CD14-positive monocyte (primary cell): ENCODE measurements around the gene POU3F1. TPM values are rescaled to one million over a fixed set of nuclear protein-coding genes. Genes with fewer than 3 reads are reported as not detected.

Experiments used
- DNase-seq, 3 donors: peaks; one replicate each; pipeline ENCODE4 v3.0.0-alpha.2; 2011 to 2022
- H2AFZ ChIP-seq: 2 replicates; pipeline ENCODE4 v1.6.0; 2012; ENCODE audit warnings: mild to moderate bottlenecking, low read depth, low read length, inconsistent platforms; ENCODE audit not compliant: insufficient read depth, poor library complexity, severe bottlenecking
- H3K27ac ChIP-seq, 2 donors: 1 replicate in 1 of 2; 2 replicates in 1 of 2; pipeline ENCODE4 v1.5.1; 2012 to 2013; ENCODE audit warnings: low read length in 2 of 2, control low read depth in 1 of 2, inconsistent platforms in 1 of 2, low read depth in 1 of 2, mild to moderate bottlenecking in 1 of 2
- H3K27me3 ChIP-seq, 2 donors: one replicate each; pipeline versions ENCODE4 v1.6.0 to v1.6.1; 2011 to 2013; ENCODE audit warnings: low read length in 2 of 2; ENCODE audit not compliant: control insufficient read depth in 2 of 2, insufficient read depth in 2 of 2
- H3K36me3 ChIP-seq, 2 donors: replicated peaks in 1 of 2; 1 replicate in 1 of 2; 2 replicates in 1 of 2; pipeline versions ENCODE4 v1.5.1 to v1.6.1; 2012 to 2013; ENCODE audit warnings: low read length in 2 of 2, control low read depth in 1 of 2, inconsistent platforms in 1 of 2, mild to moderate bottlenecking in 1 of 2; ENCODE audit not compliant: insufficient read depth in 2 of 2, control insufficient read depth in 1 of 2
- H3K4me1 ChIP-seq, 2 donors: 1 replicate in 1 of 2; 2 replicates in 1 of 2; pipeline versions ENCODE4 v1.5.1 to v1.6.1; 2012 to 2013; ENCODE audit warnings: low read length in 2 of 2, control low read depth in 1 of 2, inconsistent platforms in 1 of 2, mild to moderate bottlenecking in 1 of 2, moderate library complexity in 1 of 2; ENCODE audit not compliant: insufficient read depth in 2 of 2, control insufficient read depth in 1 of 2
- H3K4me2 ChIP-seq: replicated peaks from 2 replicates; pipeline ENCODE3; 2012; ENCODE audit warnings: low read length, moderate library complexity, mild to moderate bottlenecking; ENCODE audit not compliant: poor library complexity, severe bottlenecking; ENCODE audit errors: extremely low read depth
- H3K4me3 ChIP-seq, 3 experiments: fragments of 200-600 bp in 1 of 3; sonication (generic) in 1 of 3; replicated peaks in 1 of 3; 1 replicate in 2 of 3; 2 replicates in 1 of 3; pipeline ENCODE4 v1.5.1; 2011 to 2013; ENCODE audit warnings: low read length in 3 of 3, mild to moderate bottlenecking in 3 of 3, control low read depth in 2 of 3, low read depth in 2 of 3, inconsistent platforms in 1 of 3, moderate library complexity in 1 of 3
- H3K79me2 ChIP-seq: 2 replicates; pipeline ENCODE4 v1.6.0; 2012; ENCODE audit warnings: mild to moderate bottlenecking, control low read depth, inconsistent platforms, low read length, moderate library complexity; ENCODE audit not compliant: insufficient read depth
- H3K9ac ChIP-seq: 2 replicates; pipeline ENCODE4 v1.6.0; 2017; ENCODE audit warnings: low read length, mild to moderate bottlenecking; ENCODE audit not compliant: insufficient read depth, poor library complexity, severe bottlenecking
- H3K9me3 ChIP-seq, 2 donors: replicated peaks in 1 of 2; 1 replicate in 1 of 2; 2 replicates in 1 of 2; pipeline versions ENCODE4 v1.5.1 to v1.6.1; 2012 to 2013; ENCODE audit warnings: low read length in 2 of 2, control low read depth in 1 of 2; ENCODE audit not compliant: control insufficient read depth in 1 of 2, insufficient read depth in 1 of 2
- H4K20me1 ChIP-seq: 2 replicates; pipeline ENCODE4 v1.6.0; 2012; ENCODE audit warnings: mild to moderate bottlenecking, low read length, control low read depth, moderate library complexity; ENCODE audit not compliant: insufficient read depth
- H3K27ac Mint-ChIP-seq, 7 donors: one replicate each; pipeline ENCODE4 v1.8.0; 2020; ENCODE audit warnings: mild to moderate bottlenecking in 7 of 7, mixed read lengths in 7 of 7, moderate library complexity in 6 of 7, inconsistent platforms in 2 of 7
- H3K27me3 Mint-ChIP-seq, 3 donors: one replicate each; pipeline ENCODE4 v1.8.0; 2021 to 2022; ENCODE audit warnings: low read depth in 3 of 3, mild to moderate bottlenecking in 3 of 3, mixed read lengths in 3 of 3, moderate library complexity in 3 of 3, inconsistent platforms in 1 of 3
- H3K36me3 Mint-ChIP-seq, 2 donors: one replicate each; pipeline ENCODE4 v1.8.0; 2020; ENCODE audit warnings: mixed read lengths in 2 of 2, inconsistent platforms in 1 of 2, mild to moderate bottlenecking in 1 of 2
- H3K4me1 Mint-ChIP-seq: one replicate; pipeline ENCODE4 v1.8.0; 2020; ENCODE audit warnings: mild to moderate bottlenecking, mixed read lengths
- H3K4me3 Mint-ChIP-seq, 2 donors: one replicate each; pipeline ENCODE4 v1.8.0; 2020; ENCODE audit warnings: mild to moderate bottlenecking in 2 of 2, mixed read lengths in 2 of 2, moderate library complexity in 1 of 2
- H3K9me3 Mint-ChIP-seq, 7 donors: one replicate each; pipeline ENCODE4 v1.8.0; 2020 to 2022; ENCODE audit warnings: mixed read lengths in 7 of 7, mild to moderate bottlenecking in 6 of 7, moderate library complexity in 6 of 7, inconsistent platforms in 2 of 7
- WGBS: methylation state at CpG from one replicate; pipeline ENCODE4 v1.1.5; 2013; ENCODE audit warnings: missing lambda C conversion rate; ENCODE audit not compliant: insufficient coverage; 5-methylcytosine and 5-hydroxymethylcytosine counted together
- intact Hi-C, 2 donors: fragments of 100-400 bp; cut with micrococcal nuclease; formaldehyde crosslinking; loops; one replicate each; pipeline versions ENCODE4 v1.15.0 to v1.15.1; 2023
- polyA plus RNA-seq, 3 donors: library from polyadenylated mRNA; depleted of rRNA in 1 of 3; unstranded in 2 of 3; stranded (reverse) in 1 of 3; fragments of 300-500 nt in 2 of 3; fragments of >200 nt in 1 of 3; fragmentation: Illumina TruSeq in 2 of 3; gene quantifications; 1 replicate in 2 of 3; 2 replicates in 1 of 3; pipeline ENCODE4 v1.2.3, GENCODE V29; 2012 to 2021
- TF ChIP-seq, protein P1 (sequence below): fragments of 200-600 bp; IDR thresholded peaks from one replicate; pipeline ENCODE4 v1.8.0; 2022; ENCODE audit warnings: antibody characterized with exemption, mild to moderate bottlenecking

Gene POU3F1
- polyA plus RNA-seq, 3 donors, result not detected

DNA sequence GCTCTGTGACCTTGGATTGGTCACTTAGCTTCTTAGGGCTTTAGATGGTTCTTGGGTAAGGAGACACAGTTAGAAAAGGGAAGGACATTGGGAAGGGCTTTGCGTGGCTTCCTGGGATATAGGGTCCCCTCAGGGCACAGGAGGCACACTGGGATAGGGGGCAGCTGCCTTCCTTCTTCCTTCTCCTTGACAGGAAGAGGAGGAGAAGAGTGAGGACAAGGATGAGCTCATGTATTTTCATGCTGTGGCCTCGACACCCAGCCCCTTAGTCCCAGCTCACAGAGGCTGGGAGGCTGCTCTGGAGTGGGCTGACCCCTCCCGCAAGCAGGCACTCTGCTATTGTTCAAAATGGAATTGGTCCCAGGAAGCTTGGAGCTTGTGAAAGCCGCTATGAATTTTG, 45.7 kb upstream of the POU3F1 start:
- Histone ChIP-seq H3K9ac (no peak overlapping the region), H2AFZ (no peak overlapping the region), H3K4me3 (no peak overlapping the region), H3K79me2 (no peaks in the 10 kb centered on the region), H4K20me1 (no peaks in the 10 kb centered on the region), H3K36me3 (no peaks in the 10 kb centered on the region), H3K4me1 (no peaks in the 10 kb centered on the region), H3K9me3 (no peaks in the 10 kb centered on the region), H3K27ac (no peak overlapping the region), H3K27me3 (peaks cover 5 to 17% of the 10 kb centered on the region in 2 donors), H3K4me2 (no peak overlapping the region)
- Mint-ChIP-seq H3K27me3 (peaks cover 15 to 22% (median 16%) of the 10 kb centered on the region in 3 donors), H3K4me1 (peaks cover 3% of the 10 kb centered on the region), H3K9me3 (no peaks in the 10 kb centered on the region), H3K36me3 (no peaks in the 10 kb centered on the region), H3K27ac (no peak overlapping the region), H3K4me3 (no peak overlapping the region)
- TF ChIP-seq, protein P1, sequence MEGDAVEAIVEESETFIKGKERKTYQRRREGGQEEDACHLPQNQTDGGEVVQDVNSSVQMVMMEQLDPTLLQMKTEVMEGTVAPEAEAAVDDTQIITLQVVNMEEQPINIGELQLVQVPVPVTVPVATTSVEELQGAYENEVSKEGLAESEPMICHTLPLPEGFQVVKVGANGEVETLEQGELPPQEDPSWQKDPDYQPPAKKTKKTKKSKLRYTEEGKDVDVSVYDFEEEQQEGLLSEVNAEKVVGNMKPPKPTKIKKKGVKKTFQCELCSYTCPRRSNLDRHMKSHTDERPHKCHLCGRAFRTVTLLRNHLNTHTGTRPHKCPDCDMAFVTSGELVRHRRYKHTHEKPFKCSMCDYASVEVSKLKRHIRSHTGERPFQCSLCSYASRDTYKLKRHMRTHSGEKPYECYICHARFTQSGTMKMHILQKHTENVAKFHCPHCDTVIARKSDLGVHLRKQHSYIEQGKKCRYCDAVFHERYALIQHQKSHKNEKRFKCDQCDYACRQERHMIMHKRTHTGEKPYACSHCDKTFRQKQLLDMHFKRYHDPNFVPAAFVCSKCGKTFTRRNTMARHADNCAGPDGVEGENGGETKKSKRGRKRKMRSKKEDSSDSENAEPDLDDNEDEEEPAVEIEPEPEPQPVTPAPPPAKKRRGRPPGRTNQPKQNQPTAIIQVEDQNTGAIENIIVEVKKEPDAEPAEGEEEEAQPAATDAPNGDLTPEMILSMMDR, result no peak
- no peak for DNase-seq
- WGBS, result 73% methylated on average over 2 of the region's 4 CpGs
- intact Hi-C loops, result no loop called here

DNA sequence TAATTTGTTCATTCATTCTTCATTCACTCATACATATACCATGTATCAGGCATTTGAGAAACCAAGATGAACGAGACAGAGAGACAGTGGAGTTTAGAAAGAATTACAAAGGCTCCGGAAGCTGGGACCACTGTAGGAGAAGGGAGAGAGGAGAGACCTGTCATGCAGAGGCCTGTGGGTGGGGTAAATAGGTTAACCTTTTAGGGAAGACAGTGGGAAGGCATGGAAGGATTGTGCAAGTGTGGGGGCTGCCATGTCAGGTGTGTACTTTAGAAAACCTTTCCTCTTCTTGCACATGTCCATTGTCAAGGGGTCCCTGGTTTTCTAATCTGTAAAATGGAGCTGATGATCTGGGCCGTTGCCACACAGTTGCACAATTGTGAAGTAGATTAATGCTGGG, 44.2 kb upstream of the POU3F1 start:
- Mint-ChIP-seq H3K27ac (no peak overlapping the region), H3K4me3 (no peak overlapping the region), H3K36me3 (no peaks in the 10 kb centered on the region), H3K27me3 (peaks cover 15 to 22% (median 15%) of the 10 kb centered on the region in 3 donors), H3K9me3 (no peaks in the 10 kb centered on the region), H3K4me1 (peaks cover 3% of the 10 kb centered on the region)
- no peaks in the 10 kb centered on the region for H3K9me3 ChIP-seq
- TF ChIP-seq, protein P1, result no peak
- intact Hi-C loops, result no loop called here
- no peak overlapping the region for H3K27ac ChIP-seq
- H4K20me1 ChIP-seq, result no peaks in the 10 kb centered on the region
- H3K4me3 ChIP-seq, result no peak overlapping the region
- DNase-seq, result no peak
- H3K4me1 ChIP-seq, result no peaks in the 10 kb centered on the region
- H3K36me3 ChIP-seq, result no peaks in the 10 kb centered on the region
- H2AFZ ChIP-seq, result no peak overlapping the region
- peaks cover 5 to 17% of the 10 kb centered on the region in 2 donors for H3K27me3 ChIP-seq
- H3K79me2 ChIP-seq, result no peaks in the 10 kb centered on the region
- H3K9ac ChIP-seq, result no peak overlapping the region
- WGBS, result 86% methylated on average over 3 of the region's 3 CpGs
- no peak overlapping the region for H3K4me2 ChIP-seq
